SIG-M5 treated with dmso at 0.1 percent for 504 hours (cell line): ENCODE results near the gene CENPO.

Experiments used
- DNase-seq: peaks from one replicate; lab custom pipeline; 2025; ENCODE audit not compliant: unreplicated experiment; lab: John Stamatoyannopoulos, UW

Gene CENPO

GRCh38 chr2:24792874-24793760, at the start of gene CENPO, which contains the start of gene PTRHD1:
Gene CENPO (plus strand): TSS chr2:24793425. CDS start chr2:24793920, 495 bp downstream.
Gene PTRHD1 (minus strand): TSS chr2:24793391. CDS start chr2:24793377, 14 bp downstream.
- DNase-seq: peak; percentile 96

- DNase-seq: no peak
These were observed 49.3 kb upstream of the CENPO start for GRCh38 chr2:24743924-24744323.

GRCh38 chr2:24744356-24744755, 48.9 kb upstream of the CENPO start:
- no peak for DNase-seq

- DNase-seq: no peak
These were observed 47.4 kb upstream of the CENPO start for GRCh38 chr2:24745825-24746224.

GRCh38 chr2:24747299-24747698, 45.9 kb upstream of the CENPO start:
- no peak for DNase-seq

- no peak for DNase-seq
These were observed 44.0 kb upstream of the CENPO start for GRCh38 chr2:24749069-24749691.

GRCh38 chr2:24754985-24755705, 38.1 kb upstream of the CENPO start:
- no peak for DNase-seq

- no peak for DNase-seq
These were observed 36.4 kb upstream of the CENPO start for GRCh38 chr2:24756789-24757188.

- no peak for DNase-seq
These were observed 31.4 kb upstream of the CENPO start for GRCh38 chr2:24761866-24762265.

GRCh38 chr2:24762518-24762917, 30.7 kb upstream of the CENPO start:
- no peak for DNase-seq

- DNase-seq: peak; percentile 35
These were observed 29.4 kb upstream of the CENPO start for GRCh38 chr2:24763843-24764242.

GRCh38 chr2:24766609-24767008, 26.6 kb upstream of the CENPO start:
- DNase-seq: no peak

GRCh38 chr2:24768013-24768412, 25.2 kb upstream of the CENPO start:
- no peak for DNase-seq

- DNase-seq: no peak
These were observed 24.6 kb upstream of the CENPO start for GRCh38 chr2:24768601-24769000.

- no peak for DNase-seq
These were observed 22.2 kb upstream of the CENPO start for GRCh38 chr2:24771061-24771460.

- no peak for DNase-seq
These were observed 21.2 kb upstream of the CENPO start for GRCh38 chr2:24771764-24772586.

GRCh38 chr2:24774373-24774772, 18.9 kb upstream of the CENPO start:
- no peak for DNase-seq

- DNase-seq: no peak
These were observed 14.1 kb upstream of the CENPO start for GRCh38 chr2:24779116-24779515.

- DNase-seq: no peak
These were observed 9.6 kb upstream of the CENPO start for GRCh38 chr2:24783641-24784040.

GRCh38 chr2:24785671-24786321, 7.4 kb upstream of the CENPO start:
- peak; percentile 20 for DNase-seq
